SK-N-SH (cell line): Measurements from ENCODE around the gene ENOX2. TPM values are rescaled to one million over a fixed set of nuclear protein-coding genes. Genes with fewer than 3 reads are reported as not detected.
"Not testable (repeated sequence)": the region's sequence is repeated elsewhere in the genome, so short reads cannot be mapped to it uniquely, and the experiment has no call there.

Source experiments
- CTCF ChIA-PET: fragments of 300-600, 350-600 bp; formaldehyde crosslinking; extraction: SDS; loops from one replicate; lab custom pipeline; 2021; lab: Yijun Ruan, JAX
- POLR2A ChIA-PET: fragments of 350-600 bp; sonication (Branson Sonifier 250); formaldehyde crosslinking; extraction: SDS; loops from one replicate; lab custom pipeline; 2020; ENCODE audit warnings: antibody characterized with exemption, inconsistent platforms; lab: Yijun Ruan, JAX
- DNase-seq: peaks from one replicate; pipeline ENCODE4 v3.0.0; 2012
- H2AFZ ChIP-seq: fragments of 200-600 bp; sonication (generic); 2 replicates; pipeline ENCODE4 v1.8.1; 2016; ENCODE audit warnings: antibody characterized with exemption, mild to moderate bottlenecking, low read depth
- H3F3A ChIP-seq: fragments of 200-600 bp; sonication (generic); replicated peaks from 2 replicates; pipeline ENCODE3; 2016; ENCODE audit warnings: antibody characterized with exemption, mild to moderate bottlenecking; ENCODE audit not compliant: insufficient read depth
- H3K27ac ChIP-seq, 2 experiments: fragments of 200-500 bp in 1 of 2; fragments of 200-600 bp in 1 of 2; sonication (Bioruptor generic) in 1 of 2; sonication (generic), shearing (Covaris generic) in 1 of 2; 2 replicates each; pipeline versions ENCODE4 v1.5.1 to v1.6.1; 2014 to 2016; ENCODE audit warnings: low read depth in 2 of 2, inconsistent platforms in 1 of 2, low read length in 1 of 2, mild to moderate bottlenecking in 1 of 2, mixed read lengths in 1 of 2
- H3K27me3 ChIP-seq: fragments of 200-600 bp; sonication (generic), shearing (Covaris generic); 2 replicates; pipeline ENCODE4 v1.6.1; 2016; ENCODE audit warnings: mixed run types; ENCODE audit not compliant: insufficient read depth
- H3K36me3 ChIP-seq, 2 experiments: fragments of 200-500 bp in 1 of 2; fragments of 200-600 bp in 1 of 2; sonication (Bioruptor generic) in 1 of 2; sonication (generic) in 1 of 2; replicated peaks in 1 of 2; 2 replicates each; pipeline versions ENCODE3 to v1.5.1; 2014 to 2016; ENCODE audit warnings: low read length in 1 of 2, mild to moderate bottlenecking in 1 of 2; ENCODE audit not compliant: insufficient read depth in 2 of 2, control insufficient read depth in 1 of 2
- H3K4me1 ChIP-seq, 2 experiments: fragments of 200-500 bp in 1 of 2; fragments of 200-600 bp in 1 of 2; sonication (Bioruptor generic) in 1 of 2; sonication (generic), shearing (Covaris generic) in 1 of 2; 2 replicates each; pipeline versions ENCODE4 v1.5.1 to v1.6.1; 2014 to 2016; ENCODE audit warnings: low read depth in 1 of 2, low read length in 1 of 2, mixed run types in 1 of 2; ENCODE audit not compliant: insufficient read depth in 2 of 2, control insufficient read depth in 1 of 2
- H3K4me2 ChIP-seq: fragments of 200-600 bp; sonication (generic), shearing (Covaris generic); 2 replicates; pipeline ENCODE4 v1.6.1; 2017; ENCODE audit warnings: mixed run types
- H3K4me3 ChIP-seq, 2 experiments: fragments of 200-500 bp in 1 of 2; fragments of 200-600 bp in 1 of 2; sonication (Bioruptor generic) in 1 of 2; sonication (generic), shearing (Covaris generic) in 1 of 2; 2 replicates each; pipeline versions ENCODE4 v1.5.1 to v1.8.1; 2014 to 2016; ENCODE audit warnings: low read depth in 2 of 2, inconsistent platforms in 1 of 2, low read length in 1 of 2, mild to moderate bottlenecking in 1 of 2, mixed read lengths in 1 of 2, moderate library complexity in 1 of 2
- H3K79me2 ChIP-seq: fragments of 200-600 bp; sonication (generic); 2 replicates; pipeline ENCODE4 v1.8.1; 2017; ENCODE audit warnings: mild to moderate bottlenecking; ENCODE audit not compliant: insufficient read depth
- H3K9ac ChIP-seq: fragments of 200-600 bp; sonication (generic); 2 replicates; pipeline ENCODE4 v1.6.1; 2017; ENCODE audit warnings: mixed run types
- H3K9me2 ChIP-seq: fragments of 200-600 bp; sonication (generic); 2 replicates; pipeline ENCODE4 v1.6.1; 2017; ENCODE audit warnings: mixed run types
- H3K9me3 ChIP-seq: fragments of 200-600 bp; sonication (generic); 2 replicates; pipeline ENCODE4 v1.6.1; 2017; ENCODE audit warnings: mixed run types, mild to moderate bottlenecking, moderate library complexity
- H4K20me1 ChIP-seq: fragments of 200-600 bp; sonication (generic); 2 replicates; pipeline ENCODE4 v1.6.1; 2017; ENCODE audit warnings: mild to moderate bottlenecking, mixed run types; ENCODE audit not compliant: insufficient read depth
- CTCF ChIP-seq: fragments of 200-600 bp; sonication (generic); IDR thresholded peaks from 2 replicates; pipeline ENCODE4 v1.6.1; 2017; ENCODE audit warnings: antibody characterized with exemption, mild to moderate bottlenecking, moderate library complexity
- ELF1 ChIP-seq: IDR thresholded peaks from 2 replicates; pipeline ENCODE4 v1.4.0; 2012
- EP300 ChIP-seq, 2 experiments: IDR thresholded peaks; 2 replicates each; pipeline versions ENCODE4 v1.4.0 to v1.6.1; 2012; ENCODE audit warnings: borderline replicate concordance in 1 of 2, low read depth in 1 of 2, low read length in 1 of 2
- EZH2phosphoT487 ChIP-seq: fragments of 200-600 bp; sonication (generic); IDR thresholded peaks from 2 replicates; pipeline ENCODE4 v1.6.1; 2017; ENCODE audit warnings: low read depth, mixed run types, mild to moderate bottlenecking, antibody characterized with exemption, moderate library complexity, borderline replicate concordance
- FOSL2 ChIP-seq: IDR thresholded peaks from 2 replicates; pipeline ENCODE4 v1.4.0; 2012; ENCODE audit warnings: low read depth, mild to moderate bottlenecking, moderate library complexity, borderline replicate concordance
- FOXJ3 ChIP-seq: sonication (generic); formaldehyde crosslinking; IDR thresholded peaks from 2 replicates; pipeline ENCODE4 v1.5.1; 2020; ENCODE audit warnings: mild to moderate bottlenecking, missing genetic modification reagents
- FOXM1 ChIP-seq: IDR thresholded peaks from 2 replicates; pipeline ENCODE4 v1.4.0; 2012; ENCODE audit warnings: low read depth, mild to moderate bottlenecking
- GATA2 ChIP-seq: sonication (generic); formaldehyde crosslinking; IDR thresholded peaks from 2 replicates; pipeline ENCODE4 v1.5.0; 2020; ENCODE audit warnings: mild to moderate bottlenecking, missing genetic modification reagents
- JUND ChIP-seq: IDR thresholded peaks from 2 replicates; pipeline ENCODE4 v1.4.0; 2012
- MAX ChIP-seq: IDR thresholded peaks from 2 replicates; pipeline ENCODE4 v1.4.0; 2012; ENCODE audit warnings: low read depth
- MEF2A ChIP-seq: IDR thresholded peaks from 2 replicates; pipeline ENCODE4 v1.4.0; 2012; ENCODE audit warnings: low read depth, borderline replicate concordance
- RAD21 ChIP-seq: IDR thresholded peaks from 2 replicates; pipeline ENCODE4 v1.6.1; 2012; ENCODE audit warnings: mild to moderate bottlenecking, low read length
- REST ChIP-seq: IDR thresholded peaks from 2 replicates; pipeline ENCODE4 v1.6.1; 2012; ENCODE audit warnings: mild to moderate bottlenecking, low read depth, low read length, moderate library complexity
- SIN3A ChIP-seq: IDR thresholded peaks from 2 replicates; pipeline ENCODE4 v1.6.1; 2012; ENCODE audit warnings: low read depth, mild to moderate bottlenecking, low read length, moderate library complexity, borderline replicate concordance
- TCF12 ChIP-seq: IDR thresholded peaks from 2 replicates; pipeline ENCODE4 v1.4.0; 2012
- YY1 ChIP-seq: IDR thresholded peaks from 2 replicates; pipeline ENCODE4 v1.4.0; 2012; ENCODE audit warnings: low read depth, mild to moderate bottlenecking
- WGBS: methylation state at CpG from one replicate; pipeline ENCODE4 v1.1.6; 2017; ENCODE audit warnings: low lambda C conversion rate; 5-methylcytosine and 5-hydroxymethylcytosine counted together
- polyA plus RNA-seq, 3 experiments: library from polyadenylated mRNA; depleted of rRNA; stranded (reverse); fragments of >200 nt; gene quantifications; 2 replicates each; pipeline ENCODE4 v1.2.3, GENCODE V29; 2012

ENOX2 gene
- polyA plus RNA-seq, 1 of the 3 experiments (the other 2 are of a cell fraction) = 8.8 TPM

- no peak for TF ChIP-seq FOXJ3 (CRISPR knock-in tag)
Observed at GRCh38 chrX:130825525-130825924, 77.5 kb downstream of the ENOX2 start (continued).

- DNase-seq, POLR2A ChIA-PET, H4K20me1 ChIP-seq, H3K27me3 ChIP-seq, CTCF ChIA-PET, H3K9ac ChIP-seq, H3K4me2 ChIP-seq, H3K27ac ChIP-seq, H3K4me1 ChIP-seq, H3K36me3 ChIP-seq, H3K4me3 ChIP-seq, H3K9me3 ChIP-seq, H3K9me2 ChIP-seq, H3K79me2 ChIP-seq, H2AFZ ChIP-seq, H3F3A ChIP-seq: not testable (repeated sequence)
- WGBS = 57% methylated on average over 4 of the region's 4 CpGs
Observed at GRCh38 chrX:130819367-130819766, 83.6 kb downstream of the ENOX2 start.

GRCh38 chrX:130813932-130814331 is 89.1 kb downstream of the ENOX2 start:
- CTCF ChIA-PET, H3K9me2 ChIP-seq, H3K27ac ChIP-seq, H3K27me3 ChIP-seq, H3K9ac ChIP-seq, H3K4me2 ChIP-seq, POLR2A ChIA-PET, H3K36me3 ChIP-seq, H4K20me1 ChIP-seq, H3K4me3 ChIP-seq, DNase-seq, H3K9me3 ChIP-seq, H3K4me1 ChIP-seq, H3F3A ChIP-seq, H3K79me2 ChIP-seq, H2AFZ ChIP-seq: not testable (repeated sequence)
- WGBS = 11% methylated on average over 1 of the region's 5 CpGs

- H3K36me3 ChIP-seq = no peaks in the 10 kb centered on the region
- CTCF ChIA-PET = no interaction called here
- POLR2A ChIA-PET = no interaction called here
- TF ChIP-seq EP300 (IDR thresholded peaks at IDR 0.05; ENCODE audit: borderline replicate concordance in 1 of 2, low read depth in 1 of 2, low read length in 1 of 2) (no peak), TCF12 (no peak), EZH2phosphoT487 (no peak), CTCF (no peak), FOSL2 (no peak), RAD21 (no peak), REST (no peak), MAX (no peak), FOXM1 (no peak), ELF1 (no peak), MEF2A (no peak), YY1 (no peak), SIN3A (no peak), JUND (no peak), GATA2 (CRISPR knock-in tag) (no peak)
Observed at GRCh38 chrX:130810561-130810960, 92.4 kb downstream of the ENOX2 start.

More at GRCh38 chrX:130810561-130810960, 92.4 kb downstream of the ENOX2 start:
- Histone ChIP-seq H3F3A (no peaks in the 10 kb centered on the region), H2AFZ (no peak overlapping the region), H3K9me2 (no peaks in the 10 kb centered on the region), H3K4me3 (no peak overlapping the region), H3K27ac (no peak overlapping the region), H3K4me2 (no peak overlapping the region), H3K79me2 (no peaks in the 10 kb centered on the region), H3K9ac (no peak overlapping the region), H3K27me3 (no peaks in the 10 kb centered on the region; the same call in 1 of the 2 replicates), H4K20me1 (no peaks in the 10 kb centered on the region), H3K9me3 (no peaks in the 10 kb centered on the region), H3K4me1 (no peaks in the 10 kb centered on the region)
- DNase-seq = no peak
- WGBS = 42% methylated on average over 2 of the region's 3 CpGs
